Renal cortex interstitium (tissue), 11 donors: ENCODE results near the gene TRABD2B. TPM values are rescaled to one million over a fixed set of nuclear protein-coding genes. Genes with fewer than 3 reads are reported as not detected.

ENCODE experiments used
- DNase-seq, 11 donors: peaks; one replicate each; pipeline ENCODE4 v3.0.0-alpha.2; 2013; ENCODE audit warnings: low read depth in 9 of 11, low spot score in 4 of 11; ENCODE audit errors: extremely low read depth in 1 of 11
- polyA plus RNA-seq, 3 donors: library from polyadenylated mRNA; unstranded; fragments of 120-200 nt; gene quantifications; one replicate each; pipeline ENCODE4 v1.2.1, GENCODE V29; 2013; ENCODE audit not compliant: insufficient read length in 3 of 3

TRABD2B gene
- polyA plus RNA-seq, 3 donors = 18.7 to 28.0 (median 27.9) TPM

DNA sequence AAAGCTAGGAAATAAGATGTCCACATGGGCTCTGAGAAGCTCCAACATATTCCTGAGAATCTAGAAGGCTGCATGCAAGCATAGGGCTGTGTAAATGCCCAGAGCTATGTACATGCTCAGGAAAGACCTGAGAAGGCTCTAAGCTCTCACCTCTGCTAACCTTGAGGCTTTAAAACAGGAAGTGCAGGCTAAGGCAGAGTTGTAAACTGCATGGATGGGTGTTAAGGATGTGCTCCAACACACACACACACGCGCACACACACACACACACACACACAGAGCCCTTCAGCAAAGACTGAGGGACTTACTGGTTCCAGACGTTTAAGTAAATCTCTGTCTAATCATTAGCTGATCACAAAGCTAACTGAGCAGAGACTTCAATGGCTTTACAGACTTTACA lies 162.9 kb downstream of the TRABD2B start:
- no peak for DNase-seq

- no peak for DNase-seq
Measured at GRCh38 chr1:47830641-47831333, 166.4 kb downstream of the TRABD2B start.

DNA sequence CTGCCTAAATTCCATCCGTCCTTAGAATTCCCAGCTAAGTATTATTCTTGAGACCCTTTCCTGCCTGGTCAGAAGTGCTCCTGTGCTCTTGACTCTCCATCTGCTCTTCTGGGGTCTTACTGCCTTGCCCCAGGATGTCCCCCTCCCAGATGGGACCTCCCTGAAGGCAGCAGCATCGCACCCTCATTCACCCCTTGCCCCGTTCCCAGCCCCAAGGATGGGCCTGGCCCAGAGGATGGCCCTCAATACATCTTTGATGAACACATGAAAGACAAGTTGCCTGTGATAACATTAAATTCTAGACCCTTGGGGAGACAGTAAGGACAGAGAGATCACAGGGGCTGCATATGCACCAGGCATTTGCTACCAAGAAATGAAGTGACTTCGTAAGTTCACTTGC lies 167.2 kb downstream of the TRABD2B start:
- DNase-seq = no peak

- DNase-seq = no peak
Measured at GRCh38 chr1:47828978-47829377, 168.2 kb downstream of the TRABD2B start.

DNA sequence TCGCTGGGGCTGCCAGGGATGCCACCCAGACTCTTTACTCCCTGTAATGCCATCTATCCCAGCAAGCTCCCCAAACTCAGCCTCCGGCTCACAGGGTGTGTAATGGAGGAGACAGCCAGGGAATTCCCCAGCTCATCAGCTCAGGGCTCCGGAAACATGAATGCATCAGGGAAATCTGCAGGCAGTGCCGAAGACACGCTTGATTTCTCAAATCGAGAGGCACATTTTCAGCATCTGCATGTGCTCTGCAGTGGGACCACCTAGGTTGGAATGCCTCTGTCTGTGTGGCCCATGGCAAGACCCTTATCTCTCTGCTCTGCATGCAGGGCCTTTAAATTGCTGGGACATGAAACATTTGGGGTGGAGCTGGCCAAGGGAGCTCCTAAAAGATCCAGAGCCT lies 170.1 kb downstream of the TRABD2B start:
- DNase-seq = no peak

GRCh38 chr1:47824716-47825115 lies 172.5 kb downstream of the TRABD2B start:
- no peak for DNase-seq

DNA sequence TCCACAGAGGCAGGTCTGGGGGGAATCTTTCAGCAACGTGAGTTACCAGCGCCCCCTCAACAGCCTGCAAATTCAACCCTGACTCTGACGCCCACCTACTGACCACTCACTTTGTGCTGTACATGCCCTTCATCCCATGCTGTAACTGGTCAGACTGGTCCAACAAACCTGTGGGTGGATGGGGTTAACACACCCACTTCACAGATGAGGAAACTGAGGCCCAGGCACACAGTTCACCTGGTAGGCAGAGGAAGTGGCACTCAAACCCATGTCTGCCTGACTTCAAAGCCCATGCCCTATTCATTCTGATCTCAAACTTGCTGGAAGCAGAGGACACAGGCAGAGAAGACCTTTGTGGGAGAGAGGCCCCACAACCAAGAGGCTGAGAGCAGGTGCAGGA lies 172.9 kb downstream of the TRABD2B start:
- no peak for DNase-seq

DNA sequence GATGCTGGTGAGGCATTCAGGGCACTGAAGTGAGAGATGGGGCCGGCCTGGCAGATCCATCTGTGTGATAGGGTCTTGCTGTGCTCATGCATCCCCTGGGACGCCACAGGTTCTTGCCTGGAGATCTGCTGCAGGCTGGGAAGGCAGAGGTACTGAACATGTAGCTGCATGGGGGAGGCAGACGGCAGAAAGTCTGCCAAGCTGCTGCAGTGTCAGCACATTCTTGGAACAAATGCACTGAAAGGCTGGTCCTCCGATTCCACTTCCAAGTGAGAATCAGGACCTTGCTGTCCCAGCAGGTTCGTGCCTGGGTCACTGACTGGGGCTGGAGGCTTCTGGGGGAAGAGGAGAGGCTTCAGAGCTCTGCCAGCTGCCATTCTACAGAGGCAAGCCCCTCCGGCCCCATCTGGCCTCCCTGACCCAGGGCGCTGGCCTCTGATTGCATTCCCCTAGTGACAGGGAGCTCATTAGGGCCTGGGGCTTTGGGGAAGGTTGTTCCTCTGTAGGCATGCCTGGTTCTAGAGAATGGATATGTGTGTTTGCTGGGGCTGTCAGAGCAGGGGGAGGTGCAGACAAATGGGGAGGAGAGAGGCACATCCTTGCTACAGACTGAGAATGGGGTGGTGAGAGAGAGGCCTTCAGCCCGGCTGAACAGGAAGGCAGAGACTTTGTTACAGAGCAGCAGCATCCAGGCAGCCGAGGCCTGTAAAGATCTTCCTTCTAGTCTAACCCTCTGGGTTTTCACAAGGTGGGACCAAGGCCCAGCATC lies 174.0 kb downstream of the TRABD2B start:
- DNase-seq = peak in 1 of 11 donors; percentile 45

GRCh38 chr1:47821760-47822159 lies 175.4 kb downstream of the TRABD2B start:
- no peak for DNase-seq

DNA sequence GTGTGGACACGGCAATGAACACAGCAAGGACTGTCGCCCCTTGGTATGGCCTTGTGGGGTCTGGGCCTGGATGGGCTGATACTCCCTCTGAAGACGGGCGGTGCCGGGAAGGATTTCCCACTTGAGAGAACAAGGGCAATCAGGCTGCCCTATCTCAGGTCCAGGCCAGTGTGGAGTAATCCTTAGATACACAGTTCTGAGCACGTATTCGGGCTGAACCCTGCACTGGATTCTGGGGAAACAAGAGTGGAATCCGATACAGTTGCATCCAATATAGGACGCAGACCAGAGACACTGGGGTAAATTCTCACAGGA lies 177.7 kb downstream of the TRABD2B start:
- no peak for DNase-seq

DNA sequence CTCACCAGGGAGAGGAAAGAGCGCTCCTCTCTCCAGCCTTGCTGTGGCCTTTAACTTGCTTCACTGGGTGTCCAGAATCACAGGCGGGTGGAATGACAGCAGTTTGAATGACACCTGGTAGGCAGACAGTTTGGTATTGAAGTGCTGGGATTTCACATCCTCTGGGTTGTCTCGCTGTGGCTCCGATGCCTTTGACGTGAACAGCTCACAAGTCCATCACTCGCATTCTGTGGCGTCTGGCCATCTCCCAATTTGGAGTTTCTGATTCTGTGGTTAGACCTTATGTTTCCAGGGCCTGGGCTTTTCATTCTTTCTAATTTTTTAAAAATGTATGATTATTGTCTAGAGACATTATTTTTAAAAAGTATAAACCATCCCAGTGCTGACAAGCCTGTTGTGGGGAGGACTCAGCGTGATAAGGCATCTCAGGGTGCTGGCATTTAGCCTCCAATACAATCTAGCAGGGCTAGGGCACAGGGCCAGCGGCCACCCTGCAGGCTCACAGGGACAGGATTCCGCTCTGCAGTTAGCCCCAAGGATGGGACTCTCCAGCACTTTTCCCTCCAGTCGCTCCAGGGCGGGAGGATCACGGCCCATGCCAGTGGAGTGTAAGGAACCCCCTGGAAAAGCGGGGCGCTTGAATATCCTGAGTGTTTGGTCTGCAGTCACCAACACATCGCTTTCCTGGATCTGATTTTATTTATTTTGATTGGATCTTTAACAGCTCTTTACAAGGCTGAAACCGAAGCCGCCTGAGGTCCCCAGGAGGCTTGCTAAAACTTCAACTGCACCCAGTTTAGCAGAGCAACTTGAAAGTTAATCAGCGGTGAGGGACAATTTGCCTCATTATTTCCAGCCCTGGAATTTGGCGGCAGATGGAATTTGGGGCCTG lies 178.3 kb downstream of the TRABD2B start:
- DNase-seq = no peak

DNA sequence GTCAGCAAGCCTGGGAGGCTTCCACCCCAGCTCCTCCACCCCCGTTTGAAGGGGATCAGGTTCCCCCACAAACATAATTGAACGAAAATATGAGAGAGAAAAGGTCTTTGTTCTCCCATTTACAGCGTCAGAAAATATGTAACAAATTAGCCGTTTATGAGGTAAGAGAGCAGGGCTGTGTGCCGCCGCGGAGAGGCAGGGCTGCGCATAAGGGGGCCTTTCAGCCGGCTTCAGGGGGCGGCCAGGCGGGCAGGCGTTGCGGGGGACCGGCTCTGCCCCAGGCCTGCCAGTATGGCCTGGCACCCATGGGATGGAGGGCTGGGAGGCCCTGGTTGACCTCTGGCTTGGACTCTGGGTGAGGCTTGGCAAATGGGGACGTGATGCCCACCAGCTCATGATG lies 179.3 kb downstream of the TRABD2B start:
- DNase-seq = no peak

GRCh38 chr1:47816325-47817071 lies 180.7 kb downstream of the TRABD2B start:
- DNase-seq = no peak

- no peak for DNase-seq
Measured at GRCh38 chr1:47814612-47815395, 182.4 kb downstream of the TRABD2B start.

- DNase-seq = no peak
Measured at GRCh38 chr1:47813970-47814369, 183.2 kb downstream of the TRABD2B start.

DNA sequence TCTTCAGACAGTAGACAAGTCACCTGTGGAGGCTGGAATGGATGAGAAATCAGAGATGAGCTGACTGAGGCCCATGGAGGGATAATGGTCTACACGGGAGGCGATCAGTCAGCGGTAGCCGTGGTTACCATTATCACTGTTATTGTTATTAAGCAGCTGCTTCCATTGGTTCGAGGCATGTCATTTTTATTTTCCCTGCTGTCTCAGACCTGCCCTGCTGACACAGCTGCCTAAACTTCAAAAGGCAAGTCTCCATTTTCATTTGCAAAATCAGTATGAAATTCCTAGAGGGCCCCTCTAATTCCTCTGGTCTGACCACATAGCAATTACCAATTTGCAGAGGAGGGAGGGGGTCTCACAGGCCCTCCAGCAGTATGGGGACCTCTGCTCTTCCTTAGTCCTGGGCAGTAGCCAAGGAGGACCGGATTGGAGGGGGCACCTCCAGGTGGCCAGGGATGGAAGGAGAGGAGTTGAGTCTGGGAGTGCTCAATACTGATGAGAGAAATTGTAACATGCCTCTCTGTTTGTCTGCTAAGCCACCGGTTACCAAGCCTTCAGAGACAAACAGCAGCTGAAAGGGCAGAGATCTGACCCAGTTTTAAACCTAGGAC lies 184.2 kb downstream of the TRABD2B start:
- DNase-seq = peak in 1 of 11 donors; percentile 45

DNA sequence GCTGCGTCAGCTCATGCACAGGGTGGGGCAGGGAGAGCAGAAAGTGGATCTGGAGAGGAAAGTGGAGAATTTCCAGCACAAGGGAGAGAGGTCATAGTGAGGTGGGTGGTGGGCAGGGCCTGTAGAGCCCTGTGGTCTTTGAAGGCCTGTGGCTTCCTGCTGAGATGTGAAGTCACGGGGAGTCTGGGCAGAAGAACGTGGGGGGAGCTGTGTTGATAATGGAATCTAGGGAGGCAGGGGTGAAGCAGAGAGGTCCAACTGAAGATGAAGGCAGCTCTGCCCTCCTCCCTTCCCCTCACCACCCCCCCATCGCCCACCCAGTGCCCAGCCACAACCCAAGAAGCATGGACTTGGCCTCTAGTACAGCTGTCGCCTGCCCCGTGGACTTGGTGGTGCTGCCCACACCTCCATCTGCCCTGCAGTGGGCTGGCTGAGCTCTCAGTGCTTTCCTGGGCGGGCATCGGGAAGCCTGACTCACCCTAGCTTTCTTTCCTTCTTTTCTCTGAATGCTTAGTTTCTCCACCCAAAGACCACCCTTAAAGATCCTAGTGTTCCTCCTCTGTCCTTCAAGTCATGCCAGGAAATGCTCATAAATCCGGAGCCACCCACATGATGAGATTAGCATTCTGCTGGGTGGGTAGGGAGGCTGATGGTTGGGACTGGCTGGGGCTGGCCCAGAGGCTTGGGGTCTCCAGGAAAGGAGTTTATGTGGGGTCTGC lies 186.1 kb downstream of the TRABD2B start:
- no peak for DNase-seq
